T-cell (primary cell): ENCODE data around the gene SACM1L. TPM values are rescaled to one million over a fixed set of nuclear protein-coding genes. Genes with fewer than 3 reads are reported as not detected.
"Not testable (repeated sequence)": the region's sequence is repeated elsewhere in the genome, so short reads cannot be mapped to it uniquely, and the experiment has no call there.

ENCODE experiments used
- ATAC-seq, 4 experiments: fragments of 200-7000 bp in 3 of 4; fragments of 150-1000 bp in 1 of 4; cut with Tn5 transposase; replicated peaks in 1 of 4; 1 replicate in 3 of 4; 2 replicates in 1 of 4; pipeline ENCODE4 v1.10.0; 2021; ENCODE audit warnings: moderate library complexity in 3 of 4, mild to moderate bottlenecking in 2 of 4, moderate number of reproducible peaks in 1 of 4
- CTCF ChIA-PET, 2 donors: fragments of 300-600 bp; sonication (Branson Sonifier 250); formaldehyde crosslinking; loops; one replicate each; lab custom pipeline; 2022; ENCODE audit warnings: antibody characterized with exemption in 2 of 2; lab: Charles Lee
- POLR2A ChIA-PET, 2 donors: fragments of 300-600 bp; sonication (Branson Sonifier 250); formaldehyde crosslinking; loops; one replicate each; lab custom pipeline; 2022; ENCODE audit warnings: antibody characterized with exemption in 2 of 2; lab: Charles Lee
- DNase-seq, 35 experiments: peaks; one replicate each; pipeline versions ENCODE4 v3.0.0 to v3.0.0-alpha.2; 2013 to 2023
- H3K27ac ChIP-seq: one replicate; pipeline ENCODE4 v1.5.1; 2013; ENCODE audit warnings: low read length
- H3K27me3 ChIP-seq, 2 experiments: replicated peaks in 1 of 2; 1 replicate in 1 of 2; 2 replicates in 1 of 2; pipeline versions ENCODE4 v1.6.1 to v1.7.0; 2013; ENCODE audit warnings: low read length in 1 of 2, mixed read lengths in 1 of 2; ENCODE audit not compliant: control insufficient read depth in 2 of 2, insufficient read depth in 2 of 2; ENCODE audit errors: extremely low read depth in 1 of 2
- H3K36me3 ChIP-seq, 2 donors: 1 replicate in 1 of 2; 2 replicates in 1 of 2; pipeline versions ENCODE4 v1.6.1 to v1.7.0; 2013; ENCODE audit warnings: low read length in 1 of 2; ENCODE audit not compliant: control insufficient read depth in 2 of 2, insufficient read depth in 1 of 2; ENCODE audit errors: extremely low read depth in 1 of 2
- H3K4me1 ChIP-seq, 2 experiments: 1 replicate in 1 of 2; 2 replicates in 1 of 2; pipeline versions ENCODE4 v1.6.1 to v1.7.0; 2013; ENCODE audit warnings: low read length in 2 of 2, mixed read lengths in 1 of 2; ENCODE audit not compliant: insufficient read depth in 2 of 2, control insufficient read depth in 1 of 2; ENCODE audit errors: extremely low read depth in 1 of 2
- H3K4me3 ChIP-seq, 2 donors: 1 replicate in 1 of 2; 2 replicates in 1 of 2; pipeline versions ENCODE4 v1.5.1 to v1.7.0; 2013; ENCODE audit warnings: mild to moderate bottlenecking in 2 of 2, low read length in 1 of 2, moderate library complexity in 1 of 2; ENCODE audit not compliant: control insufficient read depth in 1 of 2; ENCODE audit errors: extremely low read depth in 1 of 2
- H3K9me3 ChIP-seq: 2 replicates; pipeline ENCODE4 v1.7.0; 2013
- H3K27ac Mint-ChIP-seq, 2 donors: one replicate each; pipeline ENCODE4 v1.8.0; 2020 to 2021; ENCODE audit warnings: mild to moderate bottlenecking in 2 of 2, mixed read lengths in 2 of 2
- H3K27me3 Mint-ChIP-seq, 2 donors: one replicate each; pipeline ENCODE4 v1.8.0; 2021 to 2022; ENCODE audit warnings: mixed read lengths in 2 of 2
- H3K36me3 Mint-ChIP-seq: one replicate; pipeline ENCODE4 v1.8.0; 2021; ENCODE audit warnings: mixed read lengths
- H3K4me1 Mint-ChIP-seq, 3 donors: one replicate each; pipeline ENCODE4 v1.8.0; 2020 to 2022; ENCODE audit warnings: mixed read lengths in 3 of 3, mild to moderate bottlenecking in 1 of 3
- H3K4me3 Mint-ChIP-seq, 3 donors: one replicate each; pipeline ENCODE4 v1.8.0; 2020 to 2022; ENCODE audit warnings: mild to moderate bottlenecking in 3 of 3, mixed read lengths in 3 of 3, moderate library complexity in 3 of 3
- H3K9me3 Mint-ChIP-seq, 3 donors: one replicate each; pipeline ENCODE4 v1.8.0; 2020 to 2022; ENCODE audit warnings: mixed read lengths in 3 of 3
- WGBS: methylation state at CpG from one replicate; pipeline ENCODE4 v1.1.5; 2013; ENCODE audit warnings: missing lambda C conversion rate; ENCODE audit not compliant: insufficient coverage; 5-methylcytosine and 5-hydroxymethylcytosine counted together
- total RNA-seq, 35 experiments: library from RNA in 6 of 35; stranded (reverse) in 6 of 35; fragments of 120-200 nt in 1 of 35; gene quantifications; one replicate each; pipeline versions ENCODE4 v1.2.1 to v1.2.4 and lab custom pipeline; 2013 to 2026

The SACM1L gene
- total RNA-seq, 5 donors from 2014 or later (not counting 1 experiment from before 2014, with no cell fraction given): 62.8 to 81.5 (median 69.1) TPM

DNA sequence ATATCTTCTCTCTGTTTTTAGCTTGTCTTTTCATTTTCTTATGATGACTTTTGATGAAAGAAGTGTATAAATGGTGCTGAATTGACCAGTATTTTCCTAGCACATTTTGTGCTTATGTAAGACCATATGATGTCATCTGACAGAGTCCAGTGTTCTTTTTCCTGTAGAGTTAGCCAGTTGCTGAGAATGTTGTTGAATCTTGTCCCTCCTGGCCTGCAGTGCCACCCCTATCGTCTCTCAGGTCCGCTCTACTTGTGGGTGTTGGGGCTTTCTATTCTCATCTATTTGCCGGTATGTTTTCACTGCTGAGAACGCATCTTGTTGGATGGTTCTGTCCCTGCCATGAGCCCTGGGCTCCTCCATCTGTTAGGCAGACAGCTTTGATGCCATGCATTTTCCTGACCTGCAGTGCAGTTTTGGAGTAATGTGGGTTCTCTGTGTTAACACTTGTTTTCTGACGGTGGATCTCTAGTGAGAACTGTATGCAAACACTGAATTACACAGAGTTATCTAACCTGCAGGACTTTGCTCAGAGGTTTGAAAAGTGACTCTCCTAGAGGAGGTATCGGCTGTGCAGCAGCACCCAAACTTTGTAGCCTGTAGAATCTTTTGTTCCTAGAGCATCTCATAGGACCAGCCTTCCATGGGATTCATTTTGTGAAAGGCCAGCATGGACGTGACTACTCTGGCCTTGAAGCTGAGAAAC is 62.5 kb downstream of the SACM1L start:
- Histone ChIP-seq H3K36me3 (peaks cover 0 to 3% of the 10 kb centered on the region in 2 donors), H3K9me3 (no peaks in the 10 kb centered on the region), H3K4me1 (no peaks in the 10 kb centered on the region), H3K27ac (no peak overlapping the region), H3K4me3 (no peak overlapping the region), H3K27me3 (no peaks in the 10 kb centered on the region)
- POLR2A ChIA-PET: no interaction called here
- CTCF ChIA-PET: no interaction called here
- Mint-ChIP-seq H3K27ac (peak overlapping the region in 1 of 2 donors; percentile 56), H3K9me3 (no peaks in the 10 kb centered on the region), H3K36me3 (peaks cover 4% of the 10 kb centered on the region), H3K27me3 (no peaks in the 10 kb centered on the region), H3K4me3 (no peak overlapping the region), H3K4me1 (peaks cover 0 to 2% (median 0%) of the 10 kb centered on the region in 3 donors)
- WGBS: 92% methylated on average over 6 of the region's 7 CpGs
- ATAC-seq (no peak), DNase-seq (no peak)

DNA sequence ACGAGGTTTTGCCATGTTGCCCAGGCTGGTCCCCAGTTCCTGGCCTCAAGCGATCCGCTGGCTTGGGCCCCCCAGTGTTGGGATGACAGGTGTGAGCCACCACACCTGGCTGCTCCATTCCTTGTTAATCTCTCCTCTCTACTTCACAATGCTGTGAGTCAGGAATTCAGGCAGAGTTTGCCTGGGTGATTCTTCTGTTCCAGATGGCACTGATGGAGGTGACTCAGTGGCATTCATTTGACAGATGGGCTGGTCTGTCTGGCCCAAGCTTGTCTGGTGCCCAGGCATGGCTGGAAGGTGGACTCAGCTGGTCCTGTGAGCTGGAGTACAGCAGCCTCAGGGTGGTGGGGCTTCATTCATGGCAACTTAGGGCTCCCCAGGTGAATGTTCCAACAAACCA is 63.9 kb downstream of the SACM1L start:
- Mint-ChIP-seq H3K36me3 (peaks cover 4% of the 10 kb centered on the region), H3K9me3 (no peaks in the 10 kb centered on the region), H3K4me1 (peaks cover 0 to 2% (median 0%) of the 10 kb centered on the region in 3 donors), H3K4me3 (no peak overlapping the region), H3K27me3 (no peaks in the 10 kb centered on the region), H3K27ac (no peak overlapping the region)
- H3K4me3 ChIP-seq: no peak overlapping the region
- DNase-seq (no peak), ATAC-seq (no peak)
- CTCF ChIA-PET: interaction anchor here in 1 of 2 donors (0.6 kb wide), 1 partner anchor 710 kb away, joined by 4 read pairs; no protein-coding TSS in a partner anchor
- no peaks in the 10 kb centered on the region for H3K9me3 ChIP-seq
- no peak overlapping the region for H3K27ac ChIP-seq
- H3K4me1 ChIP-seq: no peaks in the 10 kb centered on the region
- WGBS: no CpG with 5 or more reads among the region's 3 CpGs
- H3K27me3 ChIP-seq: no peaks in the 10 kb centered on the region
- POLR2A ChIA-PET: no interaction called here
- no peaks in the 10 kb centered on the region for H3K36me3 ChIP-seq

GRCh38 chr3:45754461-45754860 is 65.3 kb downstream of the SACM1L start:
- Mint-ChIP-seq H3K27me3 (no peaks in the 10 kb centered on the region), H3K27ac (no peak overlapping the region), H3K4me3 (no peak overlapping the region), H3K4me1 (no peaks in the 10 kb centered on the region), H3K9me3 (no peaks in the 10 kb centered on the region), H3K36me3 (peaks cover 4% of the 10 kb centered on the region)
- ChIA-PET CTCF (no interaction called here), POLR2A (no interaction called here)
- Histone ChIP-seq H3K4me3 (no peak overlapping the region), H3K9me3 (no peaks in the 10 kb centered on the region), H3K4me1 (no peaks in the 10 kb centered on the region), H3K36me3 (no peaks in the 10 kb centered on the region), H3K27ac (no peak overlapping the region), H3K27me3 (no peaks in the 10 kb centered on the region)
- DNase-seq (no peak), ATAC-seq (no peak)
- no CpG with 5 or more reads among the region's 7 CpGs for WGBS

GRCh38 chr3:45756055-45756454 is 66.9 kb downstream of the SACM1L start:
- 95% methylated on average over 5 of the region's 6 CpGs for WGBS
- Histone ChIP-seq H3K9me3 (no peaks in the 10 kb centered on the region), H3K4me3 (no peak overlapping the region), H3K4me1 (no peaks in the 10 kb centered on the region), H3K27ac (no peak overlapping the region), H3K36me3 (no peaks in the 10 kb centered on the region), H3K27me3 (peaks cover 0 to 9% of the 10 kb centered on the region in 2 experiments)
- Mint-ChIP-seq H3K9me3 (no peaks in the 10 kb centered on the region), H3K4me3 (no peak overlapping the region), H3K4me1 (peaks cover 0 to 2% (median 0%) of the 10 kb centered on the region in 3 donors), H3K27me3 (no peaks in the 10 kb centered on the region), H3K27ac (no peak overlapping the region), H3K36me3 (peaks cover 4% of the 10 kb centered on the region)
- DNase-seq: no peak
- no peak for ATAC-seq
- ChIA-PET POLR2A (no interaction called here), CTCF (no interaction called here)

DNA sequence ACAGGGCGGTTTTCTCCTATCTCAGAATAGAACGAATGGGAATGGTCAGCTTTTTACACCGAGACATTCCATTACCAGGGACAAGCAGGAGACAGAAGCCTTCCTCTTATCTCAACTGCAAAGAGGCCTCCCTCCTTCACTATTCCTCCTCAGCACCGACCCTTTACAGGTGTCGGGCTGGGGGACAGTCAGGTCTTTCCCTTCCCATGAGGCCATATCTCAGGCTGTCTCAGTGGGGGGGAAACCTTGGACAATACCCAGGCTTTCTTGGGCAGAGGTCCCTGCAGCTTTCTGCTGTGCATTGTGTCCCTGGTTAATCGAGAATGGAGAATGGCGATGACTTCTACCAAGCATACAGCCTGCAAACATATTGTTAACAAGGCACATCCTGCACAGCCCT is 67.9 kb downstream of the SACM1L start:
- H3K9me3 ChIP-seq, H3K9me3 Mint-ChIP-seq, POLR2A ChIA-PET, DNase-seq, H3K4me1 ChIP-seq, ATAC-seq, H3K4me1 Mint-ChIP-seq, H3K27ac Mint-ChIP-seq, H3K36me3 ChIP-seq, H3K36me3 Mint-ChIP-seq, H3K27me3 Mint-ChIP-seq, H3K4me3 ChIP-seq, H3K27ac ChIP-seq, H3K4me3 Mint-ChIP-seq: not testable (repeated sequence)
- peaks cover 0 to 15% of the 10 kb centered on the region in 2 experiments for H3K27me3 ChIP-seq
- 90% methylated on average over 2 of the region's 7 CpGs for WGBS
- CTCF ChIA-PET: interaction anchor here in 1 of 2 donors (0.6 kb wide), 1 partner anchor 182 kb away, joined by 3 read pairs; no protein-coding TSS in a partner anchor

DNA sequence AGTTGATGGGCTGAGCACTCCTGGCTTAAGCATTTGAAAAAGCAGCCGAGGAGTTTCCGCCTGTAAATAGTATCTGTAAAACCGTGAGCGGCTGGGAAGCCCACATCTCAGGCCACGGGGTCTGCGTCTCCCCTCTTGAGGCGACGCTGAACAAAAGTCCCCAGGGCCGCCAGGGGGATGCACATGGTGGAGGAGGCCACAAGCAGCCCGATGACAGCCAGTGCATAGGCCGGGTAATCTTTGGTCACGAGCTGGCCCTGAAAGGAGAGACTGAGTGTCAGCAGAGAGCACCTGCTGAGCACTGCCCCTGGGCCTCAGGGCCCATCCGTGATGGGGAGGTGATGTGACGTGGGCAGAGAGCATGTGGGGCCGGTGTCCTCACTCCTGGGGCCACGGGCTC is 69.7 kb downstream of the SACM1L start:
- Histone ChIP-seq H3K9me3 (no peaks in the 10 kb centered on the region), H3K36me3 (no peaks in the 10 kb centered on the region), H3K27me3 (peaks cover 0 to 30% of the 10 kb centered on the region in 2 experiments), H3K4me1 (peaks cover 0 to 3% of the 10 kb centered on the region in 2 experiments), H3K27ac (no peak overlapping the region), H3K4me3 (no peak overlapping the region)
- Mint-ChIP-seq H3K36me3 (peaks cover 4% of the 10 kb centered on the region), H3K27me3 (no peaks in the 10 kb centered on the region), H3K4me1 (peaks cover 0 to 8% (median 3%) of the 10 kb centered on the region in 3 donors), H3K9me3 (no peaks in the 10 kb centered on the region), H3K4me3 (no peak overlapping the region), H3K27ac (no peak overlapping the region)
- POLR2A ChIA-PET: no interaction called here
- DNase-seq: no peak
- ATAC-seq: no peak
- 85% methylated on average over 12 of the region's 16 CpGs for WGBS
- CTCF ChIA-PET: interaction anchor here in 1 of 2 donors (1.0 kb wide), 1 partner anchor 173 kb away, joined by 4 read pairs; no protein-coding TSS in a partner anchor
